K562 (cell line): ENCODE results near the gene UBE2E1. TPM values are rescaled to one million over a fixed set of nuclear protein-coding genes. Genes with fewer than 3 reads are reported as not detected.

Experiments used
- ATAC-seq: fragments of 200-7000 bp; cut with Tn5 transposase; 3 replicates; pipeline ENCODE4 v1.9.1; 2020; ENCODE audit warnings: moderate library complexity
- BruUV-seq: library from RNA; stranded (reverse); fragments of 400-500 nt; replicated peaks from 2 replicates; lab custom pipeline; 2021; lab: Mats Ljungman, UMichigan
- CTCF ChIA-PET: fragments of 300-600 bp; formaldehyde crosslinking; extraction: SDS; loops from one replicate; lab custom pipeline; 2021; ENCODE audit warnings: low intra/inter-chr PET ratio; lab: Yijun Ruan, JAX
- POLR2A ChIA-PET: fragments of 300-600, 350-650 bp; sonication (Branson Sonifier 250); formaldehyde crosslinking; extraction: SDS; loops from one replicate; lab custom pipeline; 2021; ENCODE audit warnings: antibody characterized with exemption, inconsistent platforms; lab: Yijun Ruan, JAX
- DNase-seq, 4 experiments: peaks; one replicate each; pipeline versions ENCODE4 v3.0.0 to v3.0.0-alpha.2; 2011 to 2018; ENCODE audit warnings: low spot score in 3 of 4, mixed read lengths in 3 of 4; ENCODE audit errors: extremely low read depth in 1 of 4
- FAIRE-seq: peaks from 2 replicates; lab custom pipeline; 2011; peaks lifted over from hg19 to GRCh38; lab: Jason Lieb, UNC
- H2AFZ ChIP-seq: 2 replicates; pipeline ENCODE4 v1.6.0; 2011; ENCODE audit warnings: low read depth, low read length, control low read depth, inconsistent platforms
- H3K27ac ChIP-seq: fragments of 200-600 bp; 3 replicates; pipeline ENCODE4 v1.8.0; 2011; ENCODE audit warnings: low read depth, mild to moderate bottlenecking, control low read depth, inconsistent platforms, low read length, moderate library complexity, mixed read lengths; ENCODE audit errors: extremely low read depth
- H3K27me3 ChIP-seq, 2 experiments: fragments of 300-600 bp in 1 of 2; 2 replicates in 1 of 2; 3 replicates in 1 of 2; pipeline versions ENCODE4 v1.6.0 to v1.8.0; 2011; ENCODE audit warnings: inconsistent platforms in 2 of 2, low read length in 2 of 2, mild to moderate bottlenecking in 1 of 2, mixed read lengths in 1 of 2, moderate library complexity in 1 of 2; ENCODE audit not compliant: control insufficient read depth in 2 of 2, insufficient read depth in 2 of 2
- H3K36me3 ChIP-seq: fragments of 300-600 bp; 3 replicates; pipeline ENCODE4 v1.8.0; 2011; ENCODE audit warnings: mild to moderate bottlenecking, low read length, inconsistent platforms; ENCODE audit not compliant: control insufficient read depth, insufficient read depth
- H3K4me1 ChIP-seq, 2 experiments: fragments of 200-600 bp in 1 of 2; replicated peaks in 1 of 2; 2 replicates in 1 of 2; 3 replicates in 1 of 2; pipeline versions ENCODE4 v1.5.1 to v1.8.0; 2011; ENCODE audit warnings: inconsistent platforms in 2 of 2, low read length in 2 of 2, mild to moderate bottlenecking in 1 of 2, mixed read lengths in 1 of 2, moderate library complexity in 1 of 2; ENCODE audit not compliant: control insufficient read depth in 2 of 2, insufficient read depth in 2 of 2
- H3K4me2 ChIP-seq: 2 replicates; pipeline ENCODE4 v1.6.1; 2011; ENCODE audit warnings: low read length, control low read depth, inconsistent platforms, mixed read lengths; ENCODE audit not compliant: insufficient read depth
- H3K4me3 ChIP-seq: fragments of 200-600 bp; sonication (generic), shearing (Covaris generic); 2 replicates; pipeline ENCODE4 v1.5.1; 2016; ENCODE audit warnings: control low read depth, inconsistent platforms
- H3K79me2 ChIP-seq: fragments of 200-600 bp; 3 replicates; pipeline ENCODE4 v1.8.0; 2011; ENCODE audit warnings: low read length, inconsistent platforms; ENCODE audit not compliant: control insufficient read depth, insufficient read depth
- H3K9ac ChIP-seq, 2 experiments: 2 replicates each; pipeline versions ENCODE4 v1.6.0 to v1.6.1; 2011; ENCODE audit warnings: low read depth in 2 of 2, low read length in 2 of 2, control low read depth in 1 of 2, inconsistent platforms in 1 of 2, mild to moderate bottlenecking in 1 of 2, mixed read lengths in 1 of 2; ENCODE audit not compliant: insufficient read depth in 1 of 2
- H3K9me1 ChIP-seq: one replicate; pipeline ENCODE4 v1.6.0; 2011; ENCODE audit warnings: inconsistent platforms, mild to moderate bottlenecking, low read length, moderate library complexity; ENCODE audit not compliant: control insufficient read depth, insufficient read depth
- H3K9me3 ChIP-seq: replicated peaks from 2 replicates; pipeline ENCODE4 v1.5.1; 2011; ENCODE audit warnings: low read depth, low read length, inconsistent platforms; ENCODE audit not compliant: control insufficient read depth, insufficient read depth
- H4K20me1 ChIP-seq: replicated peaks from 2 replicates; pipeline ENCODE4 v1.6.1; 2011; ENCODE audit warnings: low read length, inconsistent platforms, mixed read lengths; ENCODE audit not compliant: control insufficient read depth, insufficient read depth
- RAD21 ChIP-seq, 2 experiments: fragments of 250-450 bp in 1 of 2; fragments of 450-650 bp in 1 of 2; sonication (Bioruptor Pico) in 1 of 2; formaldehyde crosslinking in 1 of 2; IDR thresholded peaks in 1 of 2; conservative IDR thresholded peaks in 1 of 2; 2 replicates each; pipeline versions ENCODE4 v1.4.0 to v1.8.0; 2020 to 2022; ENCODE audit warnings: mild to moderate bottlenecking in 2 of 2, moderate library complexity in 1 of 2
- ZNF140 ChIP-seq: fragments of 250-450 bp; sonication (Bioruptor Pico); IDR thresholded peaks from 2 replicates; pipeline ENCODE4 v1.8.0; 2021; ENCODE audit warnings: moderate library complexity, mild to moderate bottlenecking, inconsistent platforms
- WGBS: fragments of 100-300 bp; shearing (Covaris generic); methylation state at CpG from one replicate; pipeline ENCODE4 v1.1.6; 2016; ENCODE audit warnings: low coverage, mixed read lengths; ENCODE audit not compliant: insufficient coverage; ENCODE audit errors: missing lambda C conversion rate; 5-methylcytosine and 5-hydroxymethylcytosine counted together
- in situ Hi-C: fragments of 300-500 bp; cut with MboI; formaldehyde crosslinking; loops from 4 replicates; pipeline ENCODE4 v1.15.0; 2018; ENCODE audit warnings: inconsistent platforms, mixed read lengths
- intact Hi-C: fragments of 100-400 bp; cut with micrococcal nuclease; formaldehyde crosslinking; loops from 2 replicates; pipeline ENCODE4 v1.14.2; 2022
- polyA plus RNA-seq, 8 experiments: library from polyadenylated mRNA; depleted of rRNA in 4 of 8; stranded (reverse) in 5 of 8; unstranded in 3 of 8; fragments of >200 nt; fragmentation: Nextera tagmentation in 2 of 8; fragmentation: Illumina TruSeq in 1 of 8; extraction: Ambion mirVana in 2 of 8; extraction: Trizol in 1 of 8; gene quantifications; 2 replicates each; pipeline versions ENCODE4 v1.2.1 to v1.2.3, GENCODE V29; 2011 to 2014; ENCODE audit warnings: inconsistent platforms in 1 of 8, missing spikeins in 1 of 8
- total RNA-seq, 7 experiments: library from RNA; depleted of rRNA in 6 of 7; stranded (reverse); fragments of >200 nt in 6 of 7; fragmentation: Illumina TruSeq in 2 of 7; extraction: Trizol in 2 of 7; gene quantifications; 2 replicates each; pipeline versions ENCODE4 v1.2.1 to v1.2.3, GENCODE V29; 2011 to 2021; ENCODE audit warnings: low replicate concordance in 1 of 7
- TF ChIP-seq, protein P1 (sequence below): IDR thresholded peaks from 2 replicates; pipeline ENCODE4 v1.6.1; 2016; ENCODE audit warnings: missing genetic modification characterization, missing compliant biosample characterization

The UBE2E1 gene
- total and polyA plus RNA-seq, 9 of the 15 experiments (the other 6 are each of a cell fraction or from before 2014, with no cell fraction given) = 54.4 to 294 (median 165) TPM

- no peak for ATAC-seq
- no peak overlapping the region for H2AFZ ChIP-seq
- H4K20me1 ChIP-seq = no peaks in the 10 kb centered on the region
- H3K27ac ChIP-seq = no peak overlapping the region
- 78% methylated on average over 7 of the region's 7 CpGs for WGBS
- no peaks in the 10 kb centered on the region for H3K79me2 ChIP-seq
- H3K9me1 ChIP-seq = no peaks in the 10 kb centered on the region
- BruUV-seq = no TSS peak
- DNase-seq = no peak
- in situ Hi-C loops = no loop called here
- FAIRE-seq = no peak
- ChIA-PET POLR2A (interaction anchor here (1.1 to 8.9 kb wide), 5 partner anchors 8 to 12 kb away, joined by 3 to 81 read pairs (median 4); partner anchors contain the start of genes NKIRAS1 and RPL15), CTCF (no interaction called here)
- H3K27me3 ChIP-seq = no peaks in the 10 kb centered on the region
- no peak overlapping the region for H3K9ac ChIP-seq
- peaks cover 2% of the 10 kb centered on the region; the same call in 1 of the 3 replicates for H3K36me3 ChIP-seq
- no peak overlapping the region for H3K4me3 ChIP-seq
- intact Hi-C loops = loop anchor here (2.0 kb wide), 1 partner anchor 73 kb away; no protein-coding TSS in a partner anchor
- no peaks in the 10 kb centered on the region for H3K9me3 ChIP-seq
- H3K4me2 ChIP-seq = no peak overlapping the region
- peaks cover 3 to 15% of the 10 kb centered on the region in 2 experiments; a peak in 2 of 5 replicates for H3K4me1 ChIP-seq
- TF ChIP-seq ZNF140 (CRISPR knock-in tag) = no peak
- TF ChIP-seq, protein P1, sequence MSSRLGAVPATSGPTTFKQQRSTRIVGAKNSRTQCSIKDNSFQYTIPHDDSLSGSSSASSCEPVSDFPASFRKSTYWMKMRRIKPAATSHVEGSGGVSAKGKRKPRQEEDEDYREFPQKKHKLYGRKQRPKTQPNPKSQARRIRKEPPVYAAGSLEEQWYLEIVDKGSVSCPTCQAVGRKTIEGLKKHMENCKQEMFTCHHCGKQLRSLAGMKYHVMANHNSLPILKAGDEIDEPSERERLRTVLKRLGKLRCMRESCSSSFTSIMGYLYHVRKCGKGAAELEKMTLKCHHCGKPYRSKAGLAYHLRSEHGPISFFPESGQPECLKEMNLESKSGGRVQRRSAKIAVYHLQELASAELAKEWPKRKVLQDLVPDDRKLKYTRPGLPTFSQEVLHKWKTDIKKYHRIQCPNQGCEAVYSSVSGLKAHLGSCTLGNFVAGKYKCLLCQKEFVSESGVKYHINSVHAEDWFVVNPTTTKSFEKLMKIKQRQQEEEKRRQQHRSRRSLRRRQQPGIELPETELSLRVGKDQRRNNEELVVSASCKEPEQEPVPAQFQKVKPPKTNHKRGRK (tag) = peak; percentile 84
Observed at GRCh38 chr3:23926246-23926645, 120.5 kb downstream of the UBE2E1 start.

GRCh38 chr3:23926736-23927135, 121.0 kb downstream of the UBE2E1 start:
- Histone ChIP-seq H4K20me1 (no peaks in the 10 kb centered on the region), H3K79me2 (no peaks in the 10 kb centered on the region), H2AFZ (no peak overlapping the region), H3K9me1 (no peaks in the 10 kb centered on the region), H3K4me2 (no peak overlapping the region), H3K9ac (no peak overlapping the region), H3K27me3 (no peaks in the 10 kb centered on the region), H3K4me1 (peaks cover 3 to 15% of the 10 kb centered on the region in 2 experiments; a peak in 2 of 5 replicates), H3K9me3 (no peaks in the 10 kb centered on the region), H3K27ac (no peak overlapping the region), H3K4me3 (no peak overlapping the region), H3K36me3 (no peaks in the 10 kb centered on the region)
- WGBS = 9% methylated on average over 3 of the region's 3 CpGs
- ATAC-seq = peak; percentile 50; the same call in 2 of the 3 replicates
- FAIRE-seq = peak; percentile 6
- intact Hi-C loops (loop anchor here (2.0 kb wide), 1 partner anchor 72 kb away; no protein-coding TSS in a partner anchor), in situ Hi-C loops (no loop called here)
- POLR2A ChIA-PET = interaction anchor here (1.1 to 8.9 kb wide), 4 partner anchors 8 to 11 kb away, joined by 3 to 81 read pairs (median 4); partner anchors contain the start of genes NKIRAS1 and RPL15
- BruUV-seq = no TSS peak
- CTCF ChIA-PET = interaction anchor here (0.5 to 1.7 kb wide), 2 partner anchors 311 to 756 kb away, joined by 3 read pairs; no protein-coding TSS in a partner anchor
- DNase-seq = no peak
- peak; percentile 22 to 59; a peak in 3 of 4 replicates for TF ChIP-seq RAD21 (CRISPR knock-in tag; conservative IDR thresholded peaks at IDR 0.05 in 1 of 2, IDR thresholded peaks at IDR 0.05 in 1 of 2)
